Loucy (cell line): ENCODE measurements around the gene SGO2.

Source experiments
- H2AFZ ChIP-seq: fragments of 200-600 bp; sonication (generic); 2 replicates; pipeline ENCODE4 v1.6.0; 2016; ENCODE audit warnings: antibody characterized with exemption, mild to moderate bottlenecking, low read length, moderate library complexity
- H3F3A ChIP-seq: fragments of 200-600 bp; 2 replicates; pipeline ENCODE4 v1.6.0; 2016; ENCODE audit warnings: antibody characterized with exemption, low read depth, mild to moderate bottlenecking
- H3K27me3 ChIP-seq: fragments of 200-600 bp; sonication (generic); 2 replicates; pipeline ENCODE4 v1.6.1; 2014; ENCODE audit warnings: low read length, mild to moderate bottlenecking; ENCODE audit not compliant: insufficient read depth, poor library complexity, severe bottlenecking
- H3K36me3 ChIP-seq: fragments of 200-600 bp; sonication (generic); 2 replicates; pipeline ENCODE4 v1.6.1; 2016; ENCODE audit warnings: low read length; ENCODE audit not compliant: insufficient read depth
- H3K4me1 ChIP-seq: fragments of 200-600 bp; sonication (generic); 2 replicates; pipeline ENCODE4 v1.5.1; 2014; ENCODE audit warnings: low read length, mild to moderate bottlenecking; ENCODE audit not compliant: insufficient read depth, poor library complexity, severe bottlenecking
- H3K4me2 ChIP-seq: fragments of 200-600 bp; sonication (generic); 2 replicates; pipeline ENCODE4 v1.6.0; 2014; ENCODE audit warnings: antibody characterized with exemption, low read length, low read depth, mild to moderate bottlenecking; ENCODE audit not compliant: poor library complexity, severe bottlenecking
- H3K4me3 ChIP-seq: fragments of 200-600 bp; sonication (generic); 2 replicates; pipeline ENCODE4 v1.5.1; 2014; ENCODE audit warnings: low read length, mild to moderate bottlenecking, mixed read lengths; ENCODE audit not compliant: poor library complexity, severe bottlenecking
- H3K79me2 ChIP-seq: fragments of 200-600 bp; sonication (generic); 2 replicates; pipeline ENCODE4 v1.6.1; 2014; ENCODE audit warnings: low read length; ENCODE audit not compliant: insufficient read depth
- H3K9ac ChIP-seq: fragments of 200-600 bp; sonication (generic); 2 replicates; pipeline ENCODE4 v1.6.0; 2014; ENCODE audit warnings: mild to moderate bottlenecking, low read depth, low read length, moderate library complexity; ENCODE audit not compliant: poor library complexity, severe bottlenecking
- H3K9me2 ChIP-seq: fragments of 200-600 bp; sonication (generic); replicated peaks from 2 replicates; pipeline ENCODE4 v1.6.1; 2016; ENCODE audit warnings: low read depth, low read length, mixed read lengths
- H3K9me3 ChIP-seq: fragments of 200-600 bp; sonication (generic); 2 replicates; pipeline ENCODE4 v1.6.1; 2014; ENCODE audit warnings: mild to moderate bottlenecking, antibody characterized with exemption, low read length, low read depth; ENCODE audit not compliant: insufficient read depth
- H4K20me1 ChIP-seq: fragments of 200-600 bp; sonication (generic); 2 replicates; pipeline ENCODE4 v1.6.0; 2014; ENCODE audit warnings: antibody characterized with exemption, low read length, mild to moderate bottlenecking; ENCODE audit not compliant: insufficient read depth, poor library complexity, severe bottlenecking
- CTCF ChIP-seq: fragments of 200-600 bp; sonication (generic); conservative IDR thresholded peaks from 2 replicates; pipeline ENCODE4 v1.5.1; 2014; ENCODE audit warnings: mild to moderate bottlenecking, antibody characterized with exemption, low read length
- EZH2phosphoT487 ChIP-seq: fragments of 200-600 bp; IDR thresholded peaks from 2 replicates; pipeline ENCODE4 v1.6.1; 2018; ENCODE audit warnings: antibody characterized with exemption, mild to moderate bottlenecking, moderate library complexity, borderline replicate concordance

The SGO2 gene

GRCh38 chr2:200515155-200515554 is 10.9 kb upstream of the SGO2 start:
- H3K9ac ChIP-seq = no peak overlapping the region
- H3K27me3 ChIP-seq = peaks cover 36% of the 10 kb centered on the region
- TF ChIP-seq CTCF (no peak), EZH2phosphoT487 (no peak)
- H3F3A ChIP-seq = no peaks in the 10 kb centered on the region
- no peaks in the 10 kb centered on the region for H3K9me2 ChIP-seq
- H3K79me2 ChIP-seq = no peaks in the 10 kb centered on the region
- no peak overlapping the region for H2AFZ ChIP-seq
- H3K4me1 ChIP-seq = peaks cover 15% of the 10 kb centered on the region
- H4K20me1 ChIP-seq = no peaks in the 10 kb centered on the region
- no peaks in the 10 kb centered on the region for H3K36me3 ChIP-seq
- H3K9me3 ChIP-seq = peaks cover 7% of the 10 kb centered on the region; the same call in 1 of the 2 replicates
- no peak overlapping the region for H3K4me2 ChIP-seq
- no peak overlapping the region for H3K4me3 ChIP-seq

DNA sequence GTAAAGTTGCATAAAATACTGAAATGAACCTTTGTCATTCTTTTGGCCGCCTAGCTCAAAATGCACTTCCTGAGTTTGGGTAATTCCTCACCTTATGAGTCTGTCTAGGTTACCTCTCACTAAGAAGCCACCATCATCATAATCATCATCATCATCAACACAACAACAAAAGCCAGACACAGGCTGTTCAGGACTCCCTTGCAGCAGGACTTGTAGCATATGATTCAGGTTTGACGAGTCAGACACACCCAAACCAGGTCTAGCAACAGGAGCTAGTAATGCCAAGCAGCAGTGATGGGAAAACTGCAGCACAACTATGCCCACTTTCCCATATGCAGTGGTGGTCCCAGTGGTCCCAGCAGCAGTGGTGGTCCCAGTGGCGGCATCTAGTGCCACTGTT is 2.8 kb upstream of the SGO2 start:
- H3K9me2 ChIP-seq = no peaks in the 10 kb centered on the region
- peaks cover 20% of the 10 kb centered on the region for H3K4me1 ChIP-seq
- no peak for TF ChIP-seq CTCF
- no peak for TF ChIP-seq EZH2phosphoT487
- H3K9me3 ChIP-seq = no peaks in the 10 kb centered on the region
- H3F3A ChIP-seq = no peaks in the 10 kb centered on the region
- no peak overlapping the region for H2AFZ ChIP-seq
- peaks cover 50% of the 10 kb centered on the region for H3K27me3 ChIP-seq
- no peaks in the 10 kb centered on the region for H4K20me1 ChIP-seq
- H3K36me3 ChIP-seq = no peaks in the 10 kb centered on the region
- H3K4me3 ChIP-seq = no peak overlapping the region
- H3K4me2 ChIP-seq = no peak overlapping the region
- H3K9ac ChIP-seq = no peak overlapping the region
- peaks cover 20% of the 10 kb centered on the region for H3K79me2 ChIP-seq

- no peak overlapping the region for H3K9ac ChIP-seq
Observed at GRCh38 chr2:200523604-200524003, 2.4 kb upstream of the SGO2 start.

More at GRCh38 chr2:200523604-200524003, 2.4 kb upstream of the SGO2 start:
- Histone ChIP-seq H3K9me2 (no peaks in the 10 kb centered on the region), H3F3A (no peaks in the 10 kb centered on the region), H3K4me3 (no peak overlapping the region), H3K4me1 (peaks cover 25% of the 10 kb centered on the region), H3K79me2 (peaks cover 24% of the 10 kb centered on the region), H3K9me3 (no peaks in the 10 kb centered on the region), H3K36me3 (no peaks in the 10 kb centered on the region), H3K27me3 (peaks cover 50% of the 10 kb centered on the region), H4K20me1 (peaks cover 3% of the 10 kb centered on the region), H2AFZ (no peak overlapping the region), H3K4me2 (no peak overlapping the region)
- TF ChIP-seq CTCF (no peak), EZH2phosphoT487 (no peak)
